Fibroblast of pulmonary artery (primary cell): Measurements from ENCODE around the gene MYO1B.

Experiments
- DNase-seq: peaks from one replicate; pipeline ENCODE4 v3.0.0-alpha.2; 2010; ENCODE audit warnings: low read depth
- H3K4me3 ChIP-seq: replicated peaks from 2 replicates; pipeline ENCODE4 v1.5.1; 2011; ENCODE audit warnings: low read depth, mild to moderate bottlenecking, control low read depth, low read length, moderate library complexity
- TF ChIP-seq, protein P1 (sequence below): IDR thresholded peaks from 2 replicates; pipeline ENCODE4 v1.5.1; 2011; ENCODE audit warnings: mild to moderate bottlenecking, control low read depth, low read length, inconsistent platforms; ENCODE audit errors: missing control alignments

The MYO1B gene

GRCh38 chr2:191299010-191299409 is 53.8 kb downstream of the MYO1B start:
- TF ChIP-seq, protein P1, sequence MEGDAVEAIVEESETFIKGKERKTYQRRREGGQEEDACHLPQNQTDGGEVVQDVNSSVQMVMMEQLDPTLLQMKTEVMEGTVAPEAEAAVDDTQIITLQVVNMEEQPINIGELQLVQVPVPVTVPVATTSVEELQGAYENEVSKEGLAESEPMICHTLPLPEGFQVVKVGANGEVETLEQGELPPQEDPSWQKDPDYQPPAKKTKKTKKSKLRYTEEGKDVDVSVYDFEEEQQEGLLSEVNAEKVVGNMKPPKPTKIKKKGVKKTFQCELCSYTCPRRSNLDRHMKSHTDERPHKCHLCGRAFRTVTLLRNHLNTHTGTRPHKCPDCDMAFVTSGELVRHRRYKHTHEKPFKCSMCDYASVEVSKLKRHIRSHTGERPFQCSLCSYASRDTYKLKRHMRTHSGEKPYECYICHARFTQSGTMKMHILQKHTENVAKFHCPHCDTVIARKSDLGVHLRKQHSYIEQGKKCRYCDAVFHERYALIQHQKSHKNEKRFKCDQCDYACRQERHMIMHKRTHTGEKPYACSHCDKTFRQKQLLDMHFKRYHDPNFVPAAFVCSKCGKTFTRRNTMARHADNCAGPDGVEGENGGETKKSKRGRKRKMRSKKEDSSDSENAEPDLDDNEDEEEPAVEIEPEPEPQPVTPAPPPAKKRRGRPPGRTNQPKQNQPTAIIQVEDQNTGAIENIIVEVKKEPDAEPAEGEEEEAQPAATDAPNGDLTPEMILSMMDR = peak; percentile 38
- DNase-seq = no peak
- H3K4me3 ChIP-seq = no peak overlapping the region

GRCh38 chr2:191299866-191300265 is 54.7 kb downstream of the MYO1B start:
- TF ChIP-seq, protein P1 = no peak
- H3K4me3 ChIP-seq = no peak overlapping the region

DNA sequence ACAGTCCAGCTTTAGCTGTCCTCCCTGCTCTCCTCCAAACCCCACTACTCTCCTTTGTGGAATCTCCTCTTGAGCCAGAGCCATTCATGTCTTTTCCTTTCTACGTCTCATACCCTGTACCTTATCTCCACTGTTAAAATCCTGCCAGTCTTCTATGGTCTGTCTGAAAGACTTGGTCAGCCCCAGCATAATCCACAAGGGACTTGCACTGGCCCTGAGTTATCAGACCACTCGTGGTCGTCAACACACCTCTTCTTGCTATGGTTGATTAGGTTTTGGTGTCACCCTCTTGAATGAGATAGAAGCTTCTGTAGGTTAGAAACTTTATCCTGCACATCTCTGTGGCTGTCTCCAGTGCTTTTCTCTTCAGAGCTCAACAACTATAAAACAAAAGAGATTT is 56.8 kb downstream of the MYO1B start:
- DNase-seq = no peak
- TF ChIP-seq, protein P1 = no peak
- no peak overlapping the region for H3K4me3 ChIP-seq

More at GRCh38 chr2:191299866-191300265, 54.7 kb downstream of the MYO1B start:
- DNase-seq = no peak

- TF ChIP-seq, protein P1 = peak; percentile 27
- no peak overlapping the region for H3K4me3 ChIP-seq
- DNase-seq = peak; percentile 31
Measured at GRCh38 chr2:191302459-191303139, 57.4 kb downstream of the MYO1B start.

GRCh38 chr2:191303140-191304005 is 58.2 kb downstream of the MYO1B start:
- no peak overlapping the region for H3K4me3 ChIP-seq
- no peak for DNase-seq
- TF ChIP-seq, protein P1 = no peak

- TF ChIP-seq, protein P1 = no peak
Measured at GRCh38 chr2:191304939-191305875, 60.0 kb downstream of the MYO1B start.

More at GRCh38 chr2:191304939-191305875, 60.0 kb downstream of the MYO1B start:
- no peak overlapping the region for H3K4me3 ChIP-seq
- peak; percentile 94 for DNase-seq
